ENCODE results near the gene LPGAT1.
"Not testable (repeated sequence)": the region's sequence is repeated elsewhere in the genome, so short reads cannot be mapped to it uniquely, and the experiment has no call there.

Gene LPGAT1

GRCh38 chr1:211704543-211704942, 126.0 kb downstream of the LPGAT1 start:
- DNase-seq (ENCODE audit: low read depth) = no peak

GRCh38 chr1:211703812-211704537, 126.6 kb downstream of the LPGAT1 start:
- DNase-seq (ENCODE audit: low read depth) = no peak

- no peak for DNase-seq (ENCODE audit: low read depth)
These were observed 128.8 kb downstream of the LPGAT1 start for GRCh38 chr1:211701733-211702132.

- DNase-seq (ENCODE audit: low read depth) = no peak
These were observed 131.5 kb downstream of the LPGAT1 start for GRCh38 chr1:211699059-211699458.

GRCh38 chr1:211698161-211699026, 132.2 kb downstream of the LPGAT1 start:
- DNase-seq (ENCODE audit: low read depth) = peak; percentile 54

- DNase-seq (ENCODE audit: low read depth) = no peak
These were observed 133.2 kb downstream of the LPGAT1 start for GRCh38 chr1:211697356-211697755.

GRCh38 chr1:211695135-211695816, 135.3 kb downstream of the LPGAT1 start:
- DNase-seq (ENCODE audit: low read depth) = no peak

- DNase-seq (ENCODE audit: low read depth) = not testable (repeated sequence)
These were observed 136.7 kb downstream of the LPGAT1 start for GRCh38 chr1:211693911-211694310.

Measured in iris pigment epithelial cell (primary cell).